Lower leg skin (tissue), 4 donors: ENCODE measurements around the gene GIMAP8. TPM values are rescaled to one million over a fixed set of nuclear protein-coding genes. Genes with fewer than 3 reads are reported as not detected.
A peak's percentile ranks its signal among the peaks of the same experiment; 100 is the strongest.
"Not testable (repeated sequence)": the region's sequence is repeated elsewhere in the genome, so short reads cannot be mapped to it uniquely, and the experiment has no call there.

Source experiments
- DNase-seq, 2 donors: peaks; one replicate each; pipeline ENCODE4 v3.0.0-alpha.2; 2019; ENCODE audit warnings: low spot score in 2 of 2
- H3K4me3 ChIP-seq: fragments of 200-600 bp; sonication (generic); 2 replicates; pipeline ENCODE4 v1.5.1; 2017; ENCODE audit warnings: mild to moderate bottlenecking, low read depth; ENCODE audit not compliant: poor library complexity, severe bottlenecking
- CTCF ChIP-seq, 3 donors: fragments of 450-650 bp; IDR thresholded peaks; one replicate each; pipeline ENCODE4 v1.5.1; 2016; ENCODE audit warnings: antibody characterized with exemption in 3 of 3, mild to moderate bottlenecking in 3 of 3, moderate library complexity in 2 of 3
- POLR2A ChIP-seq, 2 donors: fragments of 450-650 bp; IDR thresholded peaks; one replicate each; pipeline ENCODE4 v1.6.1; 2016 to 2017; ENCODE audit warnings: antibody characterized with exemption in 2 of 2, mild to moderate bottlenecking in 1 of 2, moderate library complexity in 1 of 2
- WGBS, 2 donors: methylation state at CpG; one replicate each; pipeline ENCODE4 v1.1.5; 2018; 5-methylcytosine and 5-hydroxymethylcytosine counted together
- intact Hi-C: fragments of 100-400 bp; cut with DNase I; formaldehyde crosslinking; loops from one replicate; pipeline ENCODE4 v1.15.0; 2023; ENCODE audit warnings: low total_unique reads
- total RNA-seq, 4 donors: library from RNA; depleted of rRNA; stranded (reverse); fragments of >200 nt; gene quantifications; one replicate each; pipeline ENCODE4 v1.1.0, GENCODE V29; 2016

The GIMAP8 gene
- total RNA-seq, 4 donors from 2014 or later = 2.3 to 10.7 (median 3.4) TPM

GRCh38 chr7:150451833-150452461 lies 1.5 kb downstream of the GIMAP8 start:
- DNase-seq = peak in 1 of 2 donors; percentile 24
- TF ChIP-seq POLR2A (IDR thresholded peaks at IDR 0.05) (no peak), CTCF (IDR thresholded peaks at IDR 0.05) (no peak)
- intact Hi-C loops = no loop called here
- no peak overlapping the region for H3K4me3 ChIP-seq
- WGBS, 2 donors = 62 to 68% methylated on average over 8 of the region's 8 CpGs

GRCh38 chr7:150453181-150453580 lies 2.8 kb downstream of the GIMAP8 start:
- WGBS, 2 donors = 85% methylated on average over 8 of the region's 8 CpGs
- DNase-seq = peak in 1 of 2 donors; percentile 6
- no peak overlapping the region for H3K4me3 ChIP-seq
- intact Hi-C loops = no loop called here
- TF ChIP-seq CTCF (IDR thresholded peaks at IDR 0.05) = no peak
- TF ChIP-seq POLR2A (IDR thresholded peaks at IDR 0.05) = no peak

- peak in 1 of 2 donors; percentile 6 for DNase-seq
- 79 to 84% methylated on average over 5 of the region's 5 CpGs for WGBS, 2 donors
- H3K4me3 ChIP-seq = no peak overlapping the region
- TF ChIP-seq POLR2A (IDR thresholded peaks at IDR 0.05) (no peak), CTCF (IDR thresholded peaks at IDR 0.05) (no peak)
- intact Hi-C loops = no loop called here
Measured at GRCh38 chr7:150453892-150454291, 3.5 kb downstream of the GIMAP8 start.

GRCh38 chr7:150457064-150457463 lies 6.6 kb downstream of the GIMAP8 start:
- H3K4me3 ChIP-seq, intact Hi-C loops: not testable (repeated sequence)
- WGBS, 2 donors = 60 to 69% methylated on average over 5 of the region's 5 CpGs
- peak in 1 of 2 donors; percentile 2 for DNase-seq

GRCh38 chr7:150458235-150458634 lies 7.8 kb downstream of the GIMAP8 start:
- DNase-seq = no peak
- no peak for TF ChIP-seq CTCF (IDR thresholded peaks at IDR 0.05)
- TF ChIP-seq POLR2A (IDR thresholded peaks at IDR 0.05) = no peak
- intact Hi-C loops = no loop called here
- H3K4me3 ChIP-seq = no peak overlapping the region
- 89 to 96% methylated on average over 1 of the region's 1 CpG for WGBS, 2 donors

- H3K4me3 ChIP-seq = no peak overlapping the region
- TF ChIP-seq CTCF (IDR thresholded peaks at IDR 0.05) (no peak), POLR2A (IDR thresholded peaks at IDR 0.05) (no peak)
- no peak for DNase-seq
- 81 to 93% methylated on average over 1 of the region's 1 CpG for WGBS, 2 donors
- intact Hi-C loops = no loop called here
Measured at GRCh38 chr7:150458756-150459155, 8.3 kb downstream of the GIMAP8 start.
